ENCODE results near the gene ELN. TPM values are rescaled to one million over a fixed set of nuclear protein-coding genes. Genes with fewer than 3 reads are reported as not detected.

Gene ELN
- total RNA-seq, 4 donors from 2014 or later: 46.5 to 152 (median 108) TPM

DNA sequence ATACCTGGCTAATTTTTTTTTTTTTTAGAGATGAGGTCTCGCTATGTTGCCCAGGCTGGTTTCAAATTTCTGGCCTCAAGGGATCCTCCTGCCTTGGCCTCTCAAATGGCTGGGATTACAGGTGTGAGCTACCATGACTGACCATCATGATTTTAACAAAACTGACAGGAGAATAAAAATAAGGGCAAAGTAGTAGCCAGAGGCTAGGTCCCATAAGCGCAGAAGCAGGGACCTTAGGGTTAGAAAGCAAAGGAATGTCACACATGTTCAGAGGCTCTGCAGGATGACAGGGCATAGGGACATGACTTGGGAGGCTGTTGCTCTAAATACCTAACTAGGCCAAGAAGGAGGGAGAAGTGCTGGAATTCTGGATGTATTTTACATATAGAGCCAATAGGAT, 50.5 kb downstream of the ELN start:
- no peaks in the 10 kb centered on the region for H3K36me3 ChIP-seq
- H3K4me3 ChIP-seq: no peak overlapping the region
- 92 to 97% methylated on average over 2 of the region's 2 CpGs for WGBS, 2 donors
- H3K4me1 ChIP-seq: peaks cover 0 to 8% (median 3%) of the 10 kb centered on the region in 4 donors
- no peaks in the 10 kb centered on the region for H3K27me3 ChIP-seq
- H3K9me3 ChIP-seq: no peaks in the 10 kb centered on the region
- no peak for TF ChIP-seq EP300 (IDR thresholded peaks at IDR 0.05)
- no peak for TF ChIP-seq POLR2A (IDR thresholded peaks at IDR 0.05)
- TF ChIP-seq, protein P1, sequence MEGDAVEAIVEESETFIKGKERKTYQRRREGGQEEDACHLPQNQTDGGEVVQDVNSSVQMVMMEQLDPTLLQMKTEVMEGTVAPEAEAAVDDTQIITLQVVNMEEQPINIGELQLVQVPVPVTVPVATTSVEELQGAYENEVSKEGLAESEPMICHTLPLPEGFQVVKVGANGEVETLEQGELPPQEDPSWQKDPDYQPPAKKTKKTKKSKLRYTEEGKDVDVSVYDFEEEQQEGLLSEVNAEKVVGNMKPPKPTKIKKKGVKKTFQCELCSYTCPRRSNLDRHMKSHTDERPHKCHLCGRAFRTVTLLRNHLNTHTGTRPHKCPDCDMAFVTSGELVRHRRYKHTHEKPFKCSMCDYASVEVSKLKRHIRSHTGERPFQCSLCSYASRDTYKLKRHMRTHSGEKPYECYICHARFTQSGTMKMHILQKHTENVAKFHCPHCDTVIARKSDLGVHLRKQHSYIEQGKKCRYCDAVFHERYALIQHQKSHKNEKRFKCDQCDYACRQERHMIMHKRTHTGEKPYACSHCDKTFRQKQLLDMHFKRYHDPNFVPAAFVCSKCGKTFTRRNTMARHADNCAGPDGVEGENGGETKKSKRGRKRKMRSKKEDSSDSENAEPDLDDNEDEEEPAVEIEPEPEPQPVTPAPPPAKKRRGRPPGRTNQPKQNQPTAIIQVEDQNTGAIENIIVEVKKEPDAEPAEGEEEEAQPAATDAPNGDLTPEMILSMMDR (IDR thresholded peaks at IDR 0.05): no peak
- no peak overlapping the region for H3K27ac ChIP-seq
- DNase-seq (ENCODE audit: low spot score in 2 of 2): no peak

DNA sequence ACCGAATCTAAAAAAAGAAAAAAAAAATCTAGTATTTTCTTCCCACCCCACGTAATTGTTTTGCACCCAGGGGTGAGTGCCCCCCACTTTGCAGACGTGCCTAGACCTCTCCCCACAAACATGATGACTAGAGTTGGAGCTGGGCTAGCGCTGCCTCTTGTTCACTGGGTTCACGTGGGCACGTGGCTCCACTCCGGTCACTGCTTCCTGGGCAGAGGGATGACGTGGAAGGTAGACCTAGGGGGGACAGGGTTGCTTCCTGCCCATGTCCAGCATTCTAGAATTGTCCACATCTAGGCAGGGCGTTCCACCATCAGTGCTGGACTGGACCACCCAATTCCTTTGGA, 54.8 kb downstream of the ELN start:
- H3K27me3 ChIP-seq: no peaks in the 10 kb centered on the region
- H3K9me3 ChIP-seq: no peaks in the 10 kb centered on the region
- peak overlapping the region in 1 of 4 donors; percentile 94 for H3K4me3 ChIP-seq
- H3K27ac ChIP-seq: peak overlapping the region in 1 of 4 donors; percentile 12
- no peak for DNase-seq (ENCODE audit: low spot score in 2 of 2)
- H3K4me1 ChIP-seq: peaks cover 0 to 24% (median 15%) of the 10 kb centered on the region in 4 donors
- TF ChIP-seq POLR2A (IDR thresholded peaks at IDR 0.05) (no peak), EP300 (IDR thresholded peaks at IDR 0.05) (no peak)
- TF ChIP-seq, protein P1 (IDR thresholded peaks at IDR 0.05): no peak
- H3K36me3 ChIP-seq: peaks cover 0 to 14% (median 0%) of the 10 kb centered on the region in 3 donors
- 81 to 90% methylated on average over 9 of the region's 9 CpGs for WGBS, 2 donors

DNA sequence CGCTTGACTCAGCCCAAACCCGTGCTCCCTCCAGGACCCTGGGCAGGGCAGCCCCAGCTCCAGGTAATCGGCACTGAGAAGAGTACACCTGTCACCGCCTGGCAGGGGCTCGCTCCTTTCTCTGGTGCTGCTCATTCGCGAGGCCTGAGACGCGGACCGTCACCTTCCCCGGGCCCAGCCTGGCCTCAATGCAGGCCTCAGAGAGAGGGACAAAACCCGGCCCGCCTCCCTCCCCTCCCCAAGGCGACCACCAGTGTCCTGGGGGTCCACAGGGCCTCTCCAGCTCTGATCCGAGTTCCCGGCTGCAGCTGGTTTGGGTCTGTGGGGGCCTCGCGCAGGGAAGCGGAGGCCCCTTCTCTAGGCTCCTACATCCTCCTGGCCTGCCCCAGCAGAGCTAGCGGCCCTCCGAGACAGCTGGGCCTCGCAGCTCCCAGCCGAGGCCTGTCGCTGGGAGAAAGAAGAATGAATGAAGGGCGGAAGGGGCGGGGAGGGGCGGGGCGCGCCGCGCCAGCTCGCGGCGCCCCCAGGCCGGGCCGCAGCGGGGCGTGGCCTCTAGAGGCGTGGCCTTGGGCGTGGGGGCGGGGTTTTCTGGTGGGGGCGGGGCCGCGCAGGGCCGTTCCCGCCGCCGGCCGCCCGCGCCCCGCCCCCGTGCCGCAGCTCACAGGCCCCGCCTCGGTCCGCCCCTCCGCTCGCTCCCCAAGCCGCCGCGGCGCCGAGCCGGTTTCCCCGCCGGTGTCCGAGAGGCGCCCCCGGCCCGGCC, 55.3 kb downstream of the ELN start, which contains the start of gene LIMK1:
LIMK1 (plus strand) TSS at position 688 of the 760 bp plus-strand sequence. CDS start 187 bp downstream, outside the sequence.
- Histone ChIP-seq H3K9me3 (no peaks in the 10 kb centered on the region), H3K4me1 (peaks cover 0 to 24% (median 15%) of the 10 kb centered on the region in 4 donors), H3K4me3 (peak within 1 kb of the TSS; percentile 72 to 94 (median 77)), H3K27me3 (no peaks in the 10 kb centered on the region), H3K27ac (peak within 1 kb of the TSS; percentile 59 to 87 (median 81)), H3K36me3 (peaks cover 0 to 20% (median 0%) of the 10 kb centered on the region in 3 donors)
- TF ChIP-seq, protein P1 (IDR thresholded peaks at IDR 0.05): no peak
- TF ChIP-seq EP300 (IDR thresholded peaks at IDR 0.05) (no peak), POLR2A (IDR thresholded peaks at IDR 0.05) (no peak)
- DNase-seq (ENCODE audit: low spot score in 2 of 2): peak; percentile 53 to 58
- WGBS, 2 donors: 29 to 60% methylated on average over 2 to 19 of the region's 71 CpGs

DNA sequence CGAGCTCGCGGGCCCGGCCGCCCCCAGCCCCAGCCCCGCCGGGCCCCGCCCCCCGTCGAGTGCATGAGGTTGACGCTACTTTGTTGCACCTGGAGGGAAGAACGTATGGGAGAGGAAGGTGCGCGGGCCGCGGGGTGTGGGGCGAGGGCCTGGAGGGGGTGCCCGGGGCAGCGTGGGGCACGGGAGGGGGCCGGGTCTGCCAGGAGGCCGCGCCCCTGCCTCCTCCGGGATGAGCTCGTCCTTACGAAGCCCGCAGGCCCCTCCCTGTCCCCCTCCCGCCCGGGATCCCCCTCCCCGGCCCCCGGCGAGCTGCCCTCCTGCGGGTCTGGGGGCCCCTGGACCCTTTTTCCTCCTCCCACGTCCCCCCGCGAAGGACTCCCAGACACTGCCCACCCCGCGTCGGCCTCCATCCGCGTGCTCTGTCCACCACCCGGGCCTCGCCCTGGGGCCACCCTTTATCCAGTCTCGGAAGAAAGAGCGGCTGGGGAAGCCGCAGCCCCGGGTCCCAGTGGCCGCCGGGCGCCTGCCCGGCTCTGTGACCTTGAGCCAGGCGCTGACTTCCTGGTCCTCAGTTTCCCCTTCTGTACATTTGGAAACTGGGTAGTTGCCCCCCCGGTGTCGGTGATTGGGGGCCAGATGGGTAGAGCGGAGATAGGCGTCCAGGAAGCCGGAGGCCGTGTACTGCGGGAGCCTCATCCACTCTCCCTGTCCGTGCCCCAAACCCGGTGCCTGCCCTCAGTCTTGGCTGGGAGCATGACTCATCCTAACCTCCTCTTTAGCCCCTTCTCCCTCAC, 56.2 kb downstream of the ELN start:
- no peak for TF ChIP-seq POLR2A (IDR thresholded peaks at IDR 0.05)
- TF ChIP-seq, protein P1 (IDR thresholded peaks at IDR 0.05): no peak
- no peak for TF ChIP-seq EP300 (IDR thresholded peaks at IDR 0.05)
- peaks cover 0 to 24% (median 15%) of the 10 kb centered on the region in 4 donors for H3K4me1 ChIP-seq
- H3K4me3 ChIP-seq: peak overlapping the region; percentile 72 to 94 (median 77)
- H3K27me3 ChIP-seq: no peaks in the 10 kb centered on the region
- no peaks in the 10 kb centered on the region for H3K9me3 ChIP-seq
- DNase-seq (ENCODE audit: low spot score in 2 of 2): no peak
- H3K27ac ChIP-seq: peak overlapping the region; percentile 59 to 87 (median 81)
- 2 to 3% methylated on average over 22 to 24 of the region's 61 CpGs for WGBS, 2 donors
- H3K36me3 ChIP-seq: peaks cover 0 to 26% (median 0%) of the 10 kb centered on the region in 3 donors
